ENCODE measurements around the gene ITPR3.

Gene ITPR3

DNA sequence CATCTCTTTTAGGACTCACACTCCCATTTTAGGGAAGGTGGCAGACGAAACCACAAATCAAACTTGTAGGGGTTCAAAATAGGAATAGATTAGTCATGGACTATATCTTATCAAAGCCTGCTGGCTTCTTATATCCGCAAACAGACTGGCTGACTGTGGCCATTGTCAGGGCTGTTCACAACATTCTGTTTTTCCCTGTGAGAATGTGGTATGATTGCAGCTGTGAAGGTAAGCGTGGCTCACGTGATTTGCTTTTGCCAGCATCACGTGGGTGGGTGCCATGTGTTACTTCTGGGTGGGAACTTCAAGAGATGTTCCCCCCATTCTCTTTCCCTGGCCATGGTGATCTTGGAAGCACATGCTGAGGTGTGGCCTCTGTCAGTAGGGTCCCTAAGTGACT, 119.7 kb downstream of the ITPR3 start:
- Mint-ChIP-seq H3K4me3 (no peak overlapping the region), H3K27ac (no peak overlapping the region), H3K27me3 (ENCODE audit: low read depth, poor library complexity) (peaks cover 5% of the 10 kb centered on the region), H3K9me3 (no peaks in the 10 kb centered on the region), H3K36me3 (ENCODE audit: low read depth) (no peaks in the 10 kb centered on the region), H3K4me1 (peaks cover 64% of the 10 kb centered on the region)
- no peak for TF ChIP-seq CTCF (IDR thresholded peaks at IDR 0.05)
- DNase-seq, result no peak

DNA sequence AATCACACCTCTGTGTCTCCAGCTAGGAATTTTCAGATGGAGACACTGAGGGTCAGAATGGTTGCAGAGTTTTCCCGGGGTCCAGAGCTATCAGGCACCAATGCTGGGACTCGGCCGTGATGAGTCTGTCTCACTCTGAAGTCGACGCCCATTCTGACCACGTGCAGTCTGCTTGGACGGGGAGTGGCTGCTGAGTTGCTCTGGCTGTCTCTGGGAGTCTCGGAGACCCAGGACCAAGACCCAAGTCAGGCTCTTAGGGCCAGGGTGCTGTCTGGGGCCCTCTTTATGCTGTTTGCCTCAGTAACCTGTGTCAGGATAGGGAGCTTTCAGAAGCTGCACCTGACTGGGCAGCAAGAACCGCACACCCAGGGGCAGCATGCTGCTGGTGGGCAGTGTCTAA, 121.0 kb downstream of the ITPR3 start:
- peaks cover 71% of the 10 kb centered on the region for H3K4me1 Mint-ChIP-seq
- peaks cover 4% of the 10 kb centered on the region for H3K27me3 Mint-ChIP-seq (ENCODE audit: low read depth, poor library complexity)
- no peaks in the 10 kb centered on the region for H3K36me3 Mint-ChIP-seq (ENCODE audit: low read depth)
- no peaks in the 10 kb centered on the region for H3K9me3 Mint-ChIP-seq
- H3K27ac Mint-ChIP-seq, result no peak overlapping the region
- no peak for TF ChIP-seq CTCF (IDR thresholded peaks at IDR 0.05)
- no peak for DNase-seq
- H3K4me3 Mint-ChIP-seq, result no peak overlapping the region

GRCh38 chr6:33742837-33743236, 121.7 kb downstream of the ITPR3 start:
- H3K9me3 Mint-ChIP-seq, result no peaks in the 10 kb centered on the region
- H3K36me3 Mint-ChIP-seq (ENCODE audit: low read depth), result no peaks in the 10 kb centered on the region
- peak overlapping the region; percentile 85 for H3K27ac Mint-ChIP-seq
- H3K27me3 Mint-ChIP-seq (ENCODE audit: low read depth, poor library complexity), result peaks cover 7% of the 10 kb centered on the region
- H3K4me3 Mint-ChIP-seq, result peak overlapping the region; percentile 54
- peak; percentile 58 for DNase-seq
- TF ChIP-seq CTCF (IDR thresholded peaks at IDR 0.05), result no peak
- H3K4me1 Mint-ChIP-seq, result peaks cover 72% of the 10 kb centered on the region

GRCh38 chr6:33744001-33744848, 123.1 kb downstream of the ITPR3 start:
- Mint-ChIP-seq H3K4me3 (peak overlapping the region; percentile 55), H3K36me3 (ENCODE audit: low read depth) (no peaks in the 10 kb centered on the region), H3K9me3 (no peaks in the 10 kb centered on the region), H3K27ac (no peak overlapping the region), H3K4me1 (peaks cover 86% of the 10 kb centered on the region), H3K27me3 (ENCODE audit: low read depth, poor library complexity) (peaks cover 7% of the 10 kb centered on the region)
- peak; percentile 88 for TF ChIP-seq CTCF (IDR thresholded peaks at IDR 0.05)
- peak; percentile 82 for DNase-seq

DNA sequence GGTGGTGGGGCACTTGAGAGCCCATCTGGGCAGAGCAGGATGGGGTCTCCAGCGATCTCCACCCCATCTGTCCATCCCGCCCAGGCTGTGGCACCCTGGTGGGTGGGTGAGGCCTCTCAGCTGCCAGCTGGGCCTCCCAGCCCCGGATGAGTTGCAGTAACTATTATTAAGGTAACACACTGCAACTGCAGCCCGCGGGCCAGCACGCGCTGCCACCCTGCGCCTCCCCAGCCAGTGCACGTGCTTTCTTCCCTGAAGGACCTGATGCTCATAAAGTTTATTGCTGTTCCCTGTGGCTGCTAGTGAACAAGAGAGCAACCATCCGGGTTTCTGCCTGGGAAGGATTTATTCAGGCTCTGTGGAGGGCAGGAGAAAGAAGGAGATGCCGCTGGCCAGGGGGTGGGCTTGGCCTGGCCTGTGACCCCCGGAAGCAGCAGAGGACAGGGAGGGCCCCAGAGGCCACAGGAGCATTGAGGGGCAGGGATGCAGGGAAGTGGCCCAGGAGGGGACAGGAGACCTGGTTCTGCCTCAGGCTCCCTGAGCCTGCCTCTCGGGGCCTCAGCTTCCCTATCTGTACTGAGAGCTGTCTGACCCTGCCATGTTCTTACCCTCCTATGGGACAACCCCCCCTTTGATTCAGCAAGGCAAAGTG, 123.9 kb downstream of the ITPR3 start:
- peaks cover 92% of the 10 kb centered on the region for H3K4me1 Mint-ChIP-seq
- DNase-seq, result peak; percentile 50
- no peak for TF ChIP-seq CTCF (IDR thresholded peaks at IDR 0.05)
- H3K27me3 Mint-ChIP-seq (ENCODE audit: low read depth, poor library complexity), result peaks cover 7% of the 10 kb centered on the region
- H3K9me3 Mint-ChIP-seq, result no peaks in the 10 kb centered on the region
- no peaks in the 10 kb centered on the region for H3K36me3 Mint-ChIP-seq (ENCODE audit: low read depth)
- H3K4me3 Mint-ChIP-seq, result peak overlapping the region; percentile 65
- peak overlapping the region; percentile 94 for H3K27ac Mint-ChIP-seq

Measured in nephron progenitor cell (in vitro differentiated cells).